Activated T-helper 1 cell treated with anti-CD3 and anti-CD28 coated beads, Interleukin-12 subunit alpha, Interleukin-12 subunit beta, Interleukin-2, Interleukin-4 antibody, amounts not matched to agents 30 ng/mL and 10 ng/mL and 1 ng/mL, durations not matched to agents 14 hours and 24 hours and 36 hours (primary cell): ENCODE data around the gene KRI1. TPM values are rescaled to one million over a fixed set of nuclear protein-coding genes. Genes with fewer than 3 reads are reported as not detected.

ENCODE experiments used
- DNase-seq: peaks from one replicate; pipeline ENCODE4 v3.0.0; 2021; ENCODE audit warnings: low spot score
- H3K27ac Mint-ChIP-seq: one replicate; pipeline ENCODE4 v1.8.0; 2021; ENCODE audit warnings: mild to moderate bottlenecking, mixed read lengths
- H3K27me3 Mint-ChIP-seq: one replicate; pipeline ENCODE4 v1.8.0; 2022; ENCODE audit warnings: mild to moderate bottlenecking, moderate library complexity, mixed read lengths; ENCODE audit not compliant: insufficient read depth
- H3K36me3 Mint-ChIP-seq: one replicate; pipeline ENCODE4 v1.8.0; 2021; ENCODE audit warnings: low read depth, mixed read lengths
- H3K4me1 Mint-ChIP-seq: one replicate; pipeline ENCODE4 v1.8.0; 2021; ENCODE audit warnings: low read depth, mixed read lengths
- H3K4me3 Mint-ChIP-seq: one replicate; pipeline ENCODE4 v1.8.0; 2021; ENCODE audit warnings: mild to moderate bottlenecking, moderate library complexity, mixed read lengths
- H3K9me3 Mint-ChIP-seq: one replicate; pipeline ENCODE4 v1.8.0; 2021; ENCODE audit warnings: mixed read lengths
- intact Hi-C: fragments of 100-400 bp; cut with micrococcal nuclease; formaldehyde crosslinking; loops from one replicate; pipeline ENCODE4 v1.15.1; 2024
- total RNA-seq: library from RNA; stranded (reverse); gene quantifications from 2 replicates; pipeline ENCODE4 v1.2.3, GENCODE V29; 2022

Gene KRI1
- total RNA-seq, 1 donor from 2014 or later: 91.1 TPM

GRCh38 chr19:10568062-10568825 is 2.4 kb upstream of the KRI1 start:
- Mint-ChIP-seq H3K36me3 (peaks cover 17% of the 10 kb centered on the region), H3K4me1 (peaks cover 39% of the 10 kb centered on the region), H3K9me3 (no peaks in the 10 kb centered on the region), H3K27me3 (no peaks in the 10 kb centered on the region), H3K4me3 (peak overlapping the region; percentile 95), H3K27ac (peak overlapping the region; percentile 96)
- no peak for DNase-seq
- intact Hi-C loops: loop anchor here (5.0 kb wide), 3 partner anchors 296 to 529 kb away; partner anchors contain the start of genes DNMT1 and ICAM1

- Mint-ChIP-seq H3K4me3 (peak overlapping the region; percentile 95), H3K27ac (peak overlapping the region; percentile 96), H3K27me3 (no peaks in the 10 kb centered on the region), H3K4me1 (peaks cover 39% of the 10 kb centered on the region), H3K36me3 (peaks cover 18% of the 10 kb centered on the region), H3K9me3 (no peaks in the 10 kb centered on the region)
- no peak for DNase-seq
- intact Hi-C loops: loop anchor here (2.0 to 5.0 kb wide), 5 partner anchors 295 to 530 kb away; partner anchors contain the start of genes DNMT1, ICAM1 and SMARCA4
Observed at GRCh38 chr19:10567656-10568055, 1.8 kb upstream of the KRI1 start.

GRCh38 chr19:10566658-10567410 is 1.0 kb upstream of the KRI1 start:
- Mint-ChIP-seq H3K27me3 (no peaks in the 10 kb centered on the region), H3K36me3 (peaks cover 22% of the 10 kb centered on the region), H3K4me3 (peak overlapping the region; percentile 95), H3K27ac (peak overlapping the region; percentile 96), H3K9me3 (no peaks in the 10 kb centered on the region), H3K4me1 (peaks cover 40% of the 10 kb centered on the region)
- intact Hi-C loops: loop anchor here (1.0 to 5.0 kb wide), 11 partner anchors 87 to 530 kb away; partner anchors contain the start of genes CARM1, DNMT1, ICAM1 and ILF3
- peak; percentile 65 for DNase-seq

- peak overlapping the region; percentile 95 for H3K4me3 Mint-ChIP-seq
- H3K9me3 Mint-ChIP-seq: no peaks in the 10 kb centered on the region
- intact Hi-C loops: loop anchor here (1.0 to 5.0 kb wide), 11 partner anchors 88 to 531 kb away; partner anchors contain the start of genes CARM1, DNMT1, ICAM1 and ILF3
- H3K4me1 Mint-ChIP-seq: peaks cover 45% of the 10 kb centered on the region
- no peaks in the 10 kb centered on the region for H3K27me3 Mint-ChIP-seq
- peak overlapping the region; percentile 96 for H3K27ac Mint-ChIP-seq
- H3K36me3 Mint-ChIP-seq: peaks cover 27% of the 10 kb centered on the region
- DNase-seq: no peak
Observed at GRCh38 chr19:10566408-10566657, 523 bp upstream of the KRI1 start.

GRCh38 chr19:10565028-10565566 is 713 bp downstream of the KRI1 start:
- Mint-ChIP-seq H3K4me3 (peak overlapping the region; percentile 95), H3K9me3 (no peaks in the 10 kb centered on the region), H3K27ac (peak overlapping the region; percentile 96), H3K4me1 (peaks cover 48% of the 10 kb centered on the region), H3K36me3 (peaks cover 38% of the 10 kb centered on the region), H3K27me3 (no peaks in the 10 kb centered on the region)
- DNase-seq: no peak
- intact Hi-C loops: loop anchor here (1.0 to 5.0 kb wide), 4 partner anchors 271 to 532 kb away; partner anchors contain the start of genes DNMT1, ICAM1 and TMED1

GRCh38 chr19:10562609-10563008 is 3.2 kb downstream of the KRI1 start:
- Mint-ChIP-seq H3K36me3 (peaks cover 48% of the 10 kb centered on the region), H3K4me3 (no peak overlapping the region)

GRCh38 chr19:10560154-10560553 is 5.7 kb downstream of the KRI1 start:
- DNase-seq: no peak
- intact Hi-C loops: no loop called here
- no peak overlapping the region for H3K27ac Mint-ChIP-seq
- no peaks in the 10 kb centered on the region for H3K9me3 Mint-ChIP-seq
- peaks cover 31% of the 10 kb centered on the region for H3K4me1 Mint-ChIP-seq
- peaks cover 45% of the 10 kb centered on the region for H3K36me3 Mint-ChIP-seq
- H3K27me3 Mint-ChIP-seq: no peaks in the 10 kb centered on the region
- no peak overlapping the region for H3K4me3 Mint-ChIP-seq

More at GRCh38 chr19:10562609-10563008, 3.2 kb downstream of the KRI1 start:
- intact Hi-C loops: no loop called here
- no peaks in the 10 kb centered on the region for H3K27me3 Mint-ChIP-seq
- H3K4me1 Mint-ChIP-seq: peaks cover 39% of the 10 kb centered on the region
- no peak for DNase-seq
- H3K9me3 Mint-ChIP-seq: no peaks in the 10 kb centered on the region
- no peak overlapping the region for H3K27ac Mint-ChIP-seq

GRCh38 chr19:10557603-10558197 is 8.1 kb downstream of the KRI1 start:
- Mint-ChIP-seq H3K27me3 (no peaks in the 10 kb centered on the region), H3K9me3 (no peaks in the 10 kb centered on the region), H3K4me1 (peaks cover 46% of the 10 kb centered on the region), H3K27ac (no peak overlapping the region), H3K36me3 (peaks cover 54% of the 10 kb centered on the region), H3K4me3 (no peak overlapping the region)
- no peak for DNase-seq
- intact Hi-C loops: no loop called here

- intact Hi-C loops: no loop called here
- H3K4me1 Mint-ChIP-seq: peaks cover 41% of the 10 kb centered on the region
Observed at GRCh38 chr19:10555610-10555973, 10.2 kb downstream of the KRI1 start.

GRCh38 chr19:10554760-10555609 is 10.8 kb downstream of the KRI1 start:
- Mint-ChIP-seq H3K9me3 (no peaks in the 10 kb centered on the region), H3K36me3 (peaks cover 50% of the 10 kb centered on the region), H3K27ac (peak overlapping the region; percentile 92), H3K4me3 (peak overlapping the region; percentile 64), H3K4me1 (peaks cover 41% of the 10 kb centered on the region), H3K27me3 (no peaks in the 10 kb centered on the region)
- DNase-seq: no peak
- intact Hi-C loops: loop anchor here (1.0 to 5.0 kb wide), 2 partner anchors 9 to 73 kb away; no protein-coding TSS in a partner anchor

More at GRCh38 chr19:10555610-10555973, 10.2 kb downstream of the KRI1 start:
- H3K4me3 Mint-ChIP-seq: no peak overlapping the region
- H3K27ac Mint-ChIP-seq: peak overlapping the region; percentile 68
- H3K9me3 Mint-ChIP-seq: no peaks in the 10 kb centered on the region
- no peak for DNase-seq
- peaks cover 52% of the 10 kb centered on the region for H3K36me3 Mint-ChIP-seq
- no peaks in the 10 kb centered on the region for H3K27me3 Mint-ChIP-seq

- H3K27ac Mint-ChIP-seq: peak overlapping the region; percentile 92
- H3K4me3 Mint-ChIP-seq: peak overlapping the region; percentile 64
- H3K27me3 Mint-ChIP-seq: no peaks in the 10 kb centered on the region
- peaks cover 41% of the 10 kb centered on the region for H3K4me1 Mint-ChIP-seq
- no peaks in the 10 kb centered on the region for H3K9me3 Mint-ChIP-seq
- H3K36me3 Mint-ChIP-seq: peaks cover 50% of the 10 kb centered on the region
- DNase-seq: peak; percentile 65
- intact Hi-C loops: loop anchor here (1.0 to 5.0 kb wide), 2 partner anchors 10 to 72 kb away; no protein-coding TSS in a partner anchor
Observed at GRCh38 chr19:10553943-10554381, 11.8 kb downstream of the KRI1 start.
